ENCODE data around the gene ELMOD1.

ELMOD1 gene

DNA sequence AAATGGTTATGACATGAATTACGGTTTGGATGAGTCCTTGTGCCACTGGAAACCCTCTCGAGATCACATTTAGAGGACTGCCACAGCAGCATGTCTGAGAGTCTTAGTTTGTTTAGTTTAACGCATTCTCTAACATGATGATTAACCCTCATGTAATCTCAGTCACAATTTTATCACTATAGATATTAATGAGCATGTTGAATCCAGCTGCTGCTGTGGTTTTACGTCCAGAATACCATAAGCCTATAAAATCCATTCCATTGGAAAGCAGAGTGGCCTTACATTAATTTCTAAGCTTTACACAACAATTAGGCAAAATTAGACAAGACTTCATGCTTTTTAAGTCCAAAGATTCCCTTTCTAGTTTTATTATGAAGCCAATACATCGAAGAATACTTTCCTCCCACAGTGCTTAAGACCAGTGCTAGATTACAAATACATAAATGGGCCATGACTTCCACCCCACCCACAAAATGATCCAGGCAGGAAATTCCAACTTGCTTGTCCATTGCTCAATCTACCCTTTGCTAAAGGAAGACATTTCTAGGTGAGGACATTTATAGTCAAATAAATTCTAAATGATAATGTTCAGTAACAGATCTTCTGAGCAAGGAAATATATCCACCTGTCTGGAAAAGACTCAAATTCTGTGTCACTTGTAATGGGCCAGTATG, 3.5 kb upstream of the ELMOD1 start:
- no peak for DNase-seq

DNA sequence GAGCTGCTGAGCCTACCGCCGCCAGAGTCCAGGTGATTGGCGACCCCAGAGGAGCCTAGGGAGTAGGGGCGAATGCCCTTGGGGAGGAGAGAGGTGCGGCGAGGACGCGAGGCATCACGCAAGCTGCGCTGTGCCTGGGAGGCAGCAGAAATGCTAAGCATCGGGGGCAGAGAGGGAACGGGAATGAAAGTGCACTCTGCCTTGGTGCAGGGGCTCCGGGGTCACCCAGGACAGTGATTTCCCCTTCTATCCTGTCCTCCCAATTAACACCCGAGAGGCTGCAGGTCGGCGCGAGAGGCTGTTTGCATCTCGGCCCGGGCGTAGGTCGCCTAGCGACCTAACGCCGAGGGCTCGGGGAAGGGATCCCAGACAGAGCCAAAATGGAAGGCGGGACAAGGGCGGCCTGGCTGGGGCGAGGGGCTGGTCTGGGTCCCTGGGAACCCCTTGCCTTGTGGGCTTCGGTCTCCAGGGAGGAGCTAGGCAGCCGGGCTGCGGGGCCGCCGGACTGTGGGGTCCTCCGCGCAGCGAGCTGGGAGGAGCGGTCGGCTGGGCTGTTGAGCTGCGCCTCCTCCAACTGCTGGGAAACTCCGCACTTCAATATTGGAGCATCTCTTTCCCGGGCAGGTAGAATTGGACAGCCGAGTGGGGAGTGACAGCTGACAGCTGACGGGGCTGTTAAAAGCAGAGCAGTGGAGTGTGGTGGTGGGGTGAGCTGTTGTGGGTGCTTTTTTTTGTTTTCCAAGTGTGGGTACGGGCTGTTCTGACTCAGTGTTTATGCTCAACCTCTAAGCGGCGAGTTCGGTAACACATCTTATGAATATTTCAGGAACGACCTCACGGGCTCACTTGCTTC, 657 bp downstream of the ELMOD1 start:
- DNase-seq, result no peak

DNA sequence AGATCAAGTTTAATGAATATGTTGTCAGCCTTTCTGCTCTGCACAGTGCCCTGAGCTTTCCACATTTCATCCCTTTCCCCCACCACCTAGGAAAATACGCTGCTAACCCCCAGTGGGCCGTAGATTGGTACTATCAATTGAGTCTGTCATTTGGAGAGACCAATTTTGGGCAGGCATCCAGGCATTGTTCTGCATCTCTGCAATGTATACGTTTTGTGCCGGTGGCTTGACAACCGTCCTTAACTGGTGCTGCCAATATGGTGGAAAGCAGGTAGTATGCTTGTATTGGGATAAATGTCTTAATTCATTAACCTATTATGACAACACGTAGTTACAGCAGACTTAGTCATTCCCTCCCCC, 1.3 kb downstream of the ELMOD1 start:
- DNase-seq, result no peak

DNA sequence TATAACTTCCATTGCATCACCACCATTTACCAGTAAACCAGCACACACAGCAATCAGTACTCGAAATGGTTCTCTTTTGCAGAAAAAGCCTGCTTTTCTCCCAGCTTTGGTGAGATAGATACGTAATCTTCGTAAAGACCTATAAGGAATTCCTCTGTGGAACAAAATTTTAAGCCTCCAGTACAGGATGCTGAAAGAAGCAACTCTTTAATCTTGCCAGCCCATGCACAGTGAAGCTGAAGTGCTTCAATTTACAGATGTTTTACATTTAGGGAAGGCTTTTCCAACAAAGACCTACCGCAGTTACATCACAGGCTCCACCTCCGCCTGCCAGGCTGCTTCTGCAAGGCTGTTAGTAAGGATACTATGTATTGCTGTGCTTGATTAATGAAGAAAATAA, 1.9 kb downstream of the ELMOD1 start:
- no peak for DNase-seq

- no peak for DNase-seq
Observed at GRCh38 chr11:107593951-107594350, 3.0 kb downstream of the ELMOD1 start.

DNA sequence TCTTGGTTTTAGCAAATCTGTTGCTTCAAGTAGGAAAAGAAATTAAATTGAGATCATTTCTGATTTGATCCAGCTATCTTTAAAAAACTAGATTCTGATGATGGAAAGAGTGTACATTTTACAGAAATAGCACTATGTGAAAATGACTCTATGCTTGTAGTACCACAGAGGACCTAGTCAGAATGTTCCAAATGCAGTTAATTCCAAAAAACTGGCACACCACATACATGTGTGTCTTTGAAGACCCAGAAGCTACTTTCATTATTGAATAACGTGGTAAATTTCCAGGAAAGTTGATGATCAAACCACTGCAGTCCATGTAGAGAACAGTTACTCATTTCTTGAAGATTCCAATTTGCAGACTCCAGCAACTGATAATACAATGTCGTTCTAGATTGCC, 3.8 kb downstream of the ELMOD1 start:
- no peak for DNase-seq

DNA sequence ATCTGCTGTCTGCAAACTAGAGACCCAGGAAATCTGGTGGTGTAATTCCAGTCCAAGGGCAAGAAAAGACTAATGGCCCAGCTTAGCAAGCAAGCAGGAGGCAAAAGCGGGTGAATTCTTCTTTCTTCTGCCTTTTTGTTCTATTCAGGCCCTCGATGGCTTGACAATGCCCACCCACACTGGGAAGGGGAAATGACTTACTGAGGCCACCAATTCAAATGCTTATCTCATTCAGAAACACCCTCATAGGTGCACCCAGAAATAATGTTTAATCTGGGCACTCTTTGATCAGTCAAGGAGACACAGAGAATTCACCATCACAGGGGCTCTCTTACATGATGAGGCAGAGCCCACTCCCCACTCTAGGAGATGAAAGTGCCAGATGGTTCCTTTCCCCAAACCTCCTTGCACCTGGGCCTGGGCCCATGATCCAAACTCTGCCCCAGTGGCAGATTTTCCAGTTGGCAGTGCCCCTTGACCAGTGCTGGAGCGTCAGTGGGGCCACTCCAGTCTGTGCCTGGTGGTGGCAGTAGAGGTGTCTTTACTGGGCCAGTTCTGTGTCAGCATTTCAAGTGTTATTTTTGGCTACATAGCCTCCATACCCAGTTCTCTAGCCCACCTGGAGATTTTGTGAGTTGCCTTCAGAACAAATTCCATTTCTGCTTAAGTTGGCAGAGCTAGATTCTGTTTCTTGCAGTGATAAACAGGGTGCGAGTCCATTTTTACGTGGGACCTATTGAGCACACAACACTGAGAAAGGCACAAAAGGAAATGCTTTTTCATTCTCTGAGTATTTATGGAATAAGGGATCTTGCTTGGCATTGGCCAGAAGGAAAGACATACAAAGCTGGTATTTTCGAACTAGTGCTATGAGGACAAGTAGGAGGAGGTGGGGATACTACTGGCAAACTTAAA, 7.5 kb downstream of the ELMOD1 start:
- no peak for DNase-seq

- DNase-seq, result no peak
Observed at GRCh38 chr11:107605061-107606006, 14.4 kb downstream of the ELMOD1 start.

- DNase-seq, result no peak
Observed at GRCh38 chr11:107606141-107606540, 15.2 kb downstream of the ELMOD1 start.

DNA sequence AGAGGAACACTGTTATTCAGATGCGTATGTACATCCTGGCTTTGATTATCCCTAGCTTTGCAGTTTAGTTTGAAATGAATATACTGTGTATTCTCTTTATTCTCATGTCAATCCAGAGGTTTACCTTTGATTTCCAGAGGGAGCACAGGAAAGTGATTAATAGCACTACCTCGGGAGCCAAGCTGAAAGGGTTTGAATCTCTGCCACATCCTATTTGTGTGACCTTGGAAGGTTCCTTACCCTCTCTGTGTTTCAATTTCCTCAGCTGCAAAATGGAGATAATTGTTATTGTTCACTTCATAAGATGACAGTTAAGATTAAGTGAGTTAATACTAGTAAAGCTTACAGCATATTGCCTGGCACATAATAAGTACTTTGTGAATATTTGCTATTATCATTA, 17.9 kb downstream of the ELMOD1 start:
- DNase-seq, result no peak

- no peak for DNase-seq
Observed at GRCh38 chr11:107609400-107610218, 18.7 kb downstream of the ELMOD1 start.

- DNase-seq, result no peak
Observed at GRCh38 chr11:107612445-107612844, 21.5 kb downstream of the ELMOD1 start.

DNA sequence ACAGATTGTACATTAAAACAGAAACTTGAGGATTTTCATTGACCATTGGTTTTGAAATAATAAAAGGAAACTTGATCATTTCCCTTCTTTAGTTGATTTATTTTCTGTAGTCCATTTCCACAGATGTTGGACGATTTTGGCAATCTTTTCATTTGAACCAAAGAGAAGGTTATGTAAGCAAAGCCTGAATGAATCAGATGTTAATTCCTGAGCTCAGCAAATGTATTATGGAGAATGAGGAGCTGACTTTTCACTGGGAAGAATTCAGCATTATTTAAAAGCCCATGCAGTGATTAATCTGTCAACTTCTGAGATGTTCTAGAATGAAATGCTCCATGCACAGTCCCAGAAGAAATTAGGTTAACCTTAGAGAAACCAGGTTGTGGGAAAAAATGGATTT, 29.0 kb downstream of the ELMOD1 start:
- no peak for DNase-seq

- DNase-seq, result no peak
Observed at GRCh38 chr11:107621081-107621480, 30.1 kb downstream of the ELMOD1 start.

DNA sequence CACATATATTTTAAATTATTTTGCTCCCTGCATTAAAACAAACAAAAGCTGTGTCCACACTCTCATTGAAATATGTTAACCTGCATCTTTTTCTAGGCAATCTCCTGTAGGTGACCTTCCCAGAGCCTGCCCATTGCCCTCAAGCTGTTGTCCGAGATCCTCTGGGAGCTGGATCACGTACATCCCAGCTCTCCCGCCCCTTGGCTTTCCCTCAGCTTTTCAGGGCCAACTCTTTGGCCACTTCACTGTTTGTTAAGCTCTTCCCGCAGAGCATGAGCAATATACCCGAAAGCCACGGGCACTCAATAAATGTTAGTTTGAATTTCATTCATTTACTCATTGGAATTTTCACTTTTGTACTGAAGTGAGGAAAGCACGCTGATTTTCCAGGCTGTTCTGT, 32.2 kb downstream of the ELMOD1 start:
- DNase-seq, result no peak

- no peak for DNase-seq
Observed at GRCh38 chr11:107624983-107625684, 34.2 kb downstream of the ELMOD1 start.

DNA sequence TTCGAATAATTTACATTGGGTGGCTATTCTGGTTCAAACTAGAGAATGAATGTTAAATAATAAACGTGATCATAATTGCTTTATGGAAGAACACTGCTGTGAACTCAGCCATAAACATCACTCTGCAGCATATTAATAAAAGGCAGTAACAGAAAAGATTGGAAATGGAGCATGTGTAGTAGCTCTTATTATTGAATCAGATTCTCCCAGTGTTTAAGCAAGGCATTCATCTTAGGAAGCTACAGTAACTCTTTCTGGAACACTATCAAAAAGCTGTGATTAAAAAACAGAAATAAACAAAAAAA, 34.7 kb downstream of the ELMOD1 start:
- DNase-seq, result no peak

DNA sequence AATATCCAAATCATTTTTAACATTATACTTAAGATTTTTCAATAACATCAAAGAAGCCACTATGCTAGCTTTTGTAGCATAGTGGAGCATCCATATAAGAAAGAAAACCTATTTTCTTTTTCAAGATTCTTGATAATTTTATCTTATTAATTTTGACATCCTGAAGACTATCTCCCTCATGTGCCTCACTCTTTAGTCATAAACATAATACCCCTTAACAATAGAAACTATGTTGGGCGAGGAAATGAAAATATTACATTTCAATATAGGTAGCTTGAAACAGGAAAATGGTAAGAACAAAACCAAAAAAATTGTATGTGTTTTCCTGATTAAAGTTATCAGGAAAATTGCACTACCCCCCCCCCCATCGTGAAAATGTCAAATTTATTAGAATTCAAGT, 40.1 kb downstream of the ELMOD1 start:
- DNase-seq, result no peak

DNA sequence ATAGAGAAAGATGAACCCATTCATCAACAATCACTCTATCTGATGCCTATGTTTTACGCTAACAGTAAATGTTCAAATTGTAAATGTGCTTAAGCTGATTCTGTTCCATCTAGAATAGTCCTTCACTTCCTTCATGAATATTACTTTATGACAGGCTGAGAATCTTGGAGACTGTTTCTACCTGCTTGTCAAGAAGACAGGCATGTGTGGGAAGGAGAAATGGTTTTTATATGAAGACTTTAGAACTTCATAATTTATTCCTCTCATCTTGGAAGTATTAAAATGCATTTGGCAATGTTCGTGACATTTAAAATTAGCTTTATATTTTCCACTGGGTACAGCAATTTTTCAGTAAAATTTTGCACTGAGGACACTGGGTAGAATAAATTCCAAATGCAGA, 41.0 kb downstream of the ELMOD1 start:
- no peak for DNase-seq

DNA sequence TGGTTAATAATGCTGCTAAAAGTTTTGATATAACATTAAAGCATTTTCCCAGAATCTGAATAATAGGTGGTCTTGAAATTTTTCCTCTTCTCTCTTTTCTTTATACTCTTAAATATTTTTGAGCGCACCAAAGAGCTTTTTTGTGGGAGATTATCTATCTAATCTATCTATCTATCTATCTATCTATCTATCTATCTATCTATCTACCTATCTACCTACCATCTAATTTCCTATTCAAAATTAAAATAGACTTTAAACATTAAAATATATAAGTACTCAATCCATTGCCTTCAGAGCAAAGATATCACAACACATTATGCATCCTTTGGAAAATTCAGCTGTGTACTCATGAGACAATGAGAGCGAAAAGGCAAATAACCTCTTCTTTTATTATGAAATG, 55.8 kb downstream of the ELMOD1 start:
- DNase-seq, result no peak

DNA sequence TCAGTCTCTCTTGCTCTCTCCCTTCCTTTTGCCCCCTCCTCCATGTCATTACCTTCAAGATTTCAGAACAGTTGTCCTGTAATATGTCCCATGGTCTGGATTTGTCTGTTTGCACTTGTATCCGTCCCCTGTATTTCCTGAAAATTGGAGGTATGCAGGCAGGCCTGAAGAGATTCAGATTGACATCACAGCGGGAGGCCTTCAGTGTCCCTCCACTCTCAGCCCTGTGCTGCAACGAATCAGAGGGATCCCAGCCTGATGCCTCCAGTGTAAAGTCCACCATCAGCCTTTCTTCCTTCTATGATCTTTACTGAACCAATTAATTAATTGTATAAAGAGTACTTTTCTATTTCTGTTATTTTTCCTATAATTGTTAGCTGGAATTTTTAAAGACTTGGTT, 57.3 kb downstream of the ELMOD1 start:
- DNase-seq, result no peak

Measured in NK-92 treated with Interleukin-12 subunit alpha and Interleukin-12 subunit beta, amount 100 ng/mL, for 24 hours (cell line).